GM19351 (cell line): ENCODE results near the gene ANKK1.

Source experiments
- ATAC-seq: cut with Tn5 transposase; IDR thresholded peaks from one replicate; pipeline ENCODE4 v1.9.1; 2021; ENCODE audit warnings: mild to moderate bottlenecking, moderate library complexity; ENCODE audit not compliant: unreplicated experiment

ANKK1 gene

GRCh38 chr11:113387605-113388211 is at the start of gene ANKK1:
TSS of gene ANKK1 (plus strand) at chr11:113387779. CDS start at chr11:113387885, 106 bp downstream.
- ATAC-seq: no peak

- ATAC-seq: no peak
Observed at GRCh38 chr11:113338730-113339129, 48.8 kb upstream of the ANKK1 start.

DNA sequence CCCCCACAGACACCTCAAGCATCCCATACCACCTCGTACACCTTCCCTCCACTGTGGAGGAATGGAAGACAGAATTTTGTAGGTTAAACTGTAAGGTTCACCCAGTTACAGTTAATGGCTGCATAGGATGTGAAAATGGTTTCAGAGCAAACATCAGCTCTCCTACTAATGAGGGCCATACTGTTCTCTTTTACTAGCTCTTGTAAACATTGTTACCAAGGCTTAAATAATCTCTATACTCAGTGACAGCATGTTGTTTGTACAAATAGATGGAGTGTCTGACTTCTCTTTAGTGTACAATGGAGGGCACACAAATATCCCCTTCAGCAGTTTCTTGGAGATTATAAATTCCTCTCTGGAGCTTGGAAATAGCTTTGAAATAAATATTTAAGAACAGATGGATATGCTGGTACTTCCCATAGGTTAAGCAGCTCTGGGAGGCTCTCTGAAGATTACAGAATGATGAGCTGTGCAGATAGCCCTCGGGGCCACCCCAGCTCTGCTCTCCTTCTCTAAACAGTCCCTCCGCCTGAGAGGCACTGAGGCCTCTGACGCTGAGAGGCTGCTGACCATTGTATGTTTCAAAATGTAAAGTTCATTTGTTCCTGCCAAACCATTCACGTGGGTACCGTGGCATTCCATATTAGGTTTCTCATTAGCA is 47.5 kb upstream of the ANKK1 start:
- ATAC-seq: no peak

DNA sequence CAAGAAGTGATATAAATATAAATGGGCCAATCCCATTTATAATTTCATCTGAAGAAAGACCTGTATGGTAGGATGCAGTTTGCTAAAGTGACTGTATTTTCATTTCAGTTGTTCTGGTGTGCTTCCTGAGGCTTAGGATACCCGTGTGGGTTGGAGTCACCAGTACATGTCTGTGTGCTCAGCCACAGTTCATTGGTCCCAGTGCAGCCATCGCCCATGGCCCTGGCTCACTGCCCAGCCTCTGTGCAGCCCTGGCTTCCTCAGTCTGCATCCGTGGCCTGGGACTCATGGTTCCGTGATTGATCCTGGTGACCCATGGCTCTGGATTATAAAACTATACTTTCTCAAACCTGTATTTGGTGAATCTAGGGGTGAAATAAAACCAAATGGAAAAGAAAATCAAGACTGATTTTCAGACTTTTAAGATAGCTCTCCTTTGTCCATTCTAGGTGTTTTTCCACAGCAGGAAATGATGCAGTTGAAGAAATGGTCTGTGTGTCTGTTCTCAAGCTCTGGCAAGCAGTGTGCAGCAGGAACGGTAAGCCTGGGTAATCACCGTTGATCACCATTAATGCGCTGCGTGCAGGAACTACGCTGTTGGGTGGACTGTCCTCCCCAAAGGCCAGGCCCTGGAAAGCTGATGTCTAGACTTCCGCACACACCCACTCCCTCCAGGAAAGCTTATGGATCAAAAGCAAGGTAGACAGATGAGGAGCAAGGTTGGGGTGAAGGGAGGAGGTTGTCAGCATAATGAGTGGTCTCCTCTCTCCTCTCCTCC is 46.0 kb upstream of the ANKK1 start:
- no peak for ATAC-seq

GRCh38 chr11:113345978-113346377 is 41.6 kb upstream of the ANKK1 start:
- ATAC-seq: no peak

- no peak for ATAC-seq
Observed at GRCh38 chr11:113349528-113349927, 38.1 kb upstream of the ANKK1 start.

DNA sequence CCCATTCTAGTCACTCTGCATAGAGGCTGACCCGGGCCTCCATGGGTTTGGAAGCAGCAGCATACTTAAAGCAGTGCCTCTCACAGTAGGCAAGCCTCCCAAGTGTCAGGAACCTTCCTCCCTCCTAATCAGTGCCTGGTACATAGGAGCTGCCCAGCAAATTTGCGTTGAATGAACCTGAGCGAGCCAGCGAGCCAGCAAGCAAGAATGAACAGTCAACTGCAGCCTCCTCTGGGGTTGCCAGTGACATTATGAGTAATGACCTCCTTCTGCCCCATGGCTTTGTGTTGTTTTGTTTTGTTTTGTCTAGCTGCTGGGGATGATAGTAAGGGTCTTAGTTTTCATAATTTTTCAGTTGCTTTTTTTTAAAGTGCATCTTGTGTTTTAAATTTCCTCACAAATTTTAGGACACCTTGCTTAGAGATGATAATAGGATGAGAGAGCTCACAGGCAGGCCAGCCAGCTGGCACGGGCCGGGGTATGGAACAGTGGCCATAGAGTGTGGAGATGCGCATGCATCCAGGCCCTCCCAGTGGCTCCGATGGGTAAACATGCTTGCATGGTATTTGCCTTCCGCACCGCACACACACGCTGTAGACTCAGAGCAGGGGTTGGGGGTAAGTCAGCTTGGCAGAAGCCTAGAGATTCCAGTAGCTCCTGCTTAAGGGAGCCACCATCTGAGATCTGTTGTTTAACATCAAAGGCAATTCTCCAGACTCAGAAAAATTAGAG is 37.1 kb upstream of the ANKK1 start:
- no peak for ATAC-seq

GRCh38 chr11:113351068-113351450 is 36.5 kb upstream of the ANKK1 start:
- ATAC-seq: no peak

- ATAC-seq: no peak
Observed at GRCh38 chr11:113351480-113351879, 36.1 kb upstream of the ANKK1 start.

DNA sequence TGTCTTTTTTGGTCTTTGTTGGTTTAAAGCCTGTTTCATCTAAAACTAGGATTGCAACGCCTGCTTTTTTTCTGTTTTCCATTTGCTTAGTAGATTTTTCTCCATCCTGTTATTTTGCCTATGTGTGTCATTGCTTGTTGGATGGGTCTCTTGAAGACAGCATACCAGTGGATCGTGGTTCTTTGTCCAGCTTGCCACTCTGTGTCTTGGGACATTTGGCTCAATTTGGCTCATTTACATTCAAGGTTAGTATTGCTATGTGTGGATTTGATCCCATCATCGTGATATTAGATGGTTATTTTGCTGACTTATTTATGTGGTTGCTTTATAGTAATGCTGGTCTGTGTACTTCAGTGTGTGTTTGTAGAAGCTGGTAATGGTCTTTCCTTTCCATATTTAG is 31.4 kb upstream of the ANKK1 start:
- ATAC-seq: no peak

DNA sequence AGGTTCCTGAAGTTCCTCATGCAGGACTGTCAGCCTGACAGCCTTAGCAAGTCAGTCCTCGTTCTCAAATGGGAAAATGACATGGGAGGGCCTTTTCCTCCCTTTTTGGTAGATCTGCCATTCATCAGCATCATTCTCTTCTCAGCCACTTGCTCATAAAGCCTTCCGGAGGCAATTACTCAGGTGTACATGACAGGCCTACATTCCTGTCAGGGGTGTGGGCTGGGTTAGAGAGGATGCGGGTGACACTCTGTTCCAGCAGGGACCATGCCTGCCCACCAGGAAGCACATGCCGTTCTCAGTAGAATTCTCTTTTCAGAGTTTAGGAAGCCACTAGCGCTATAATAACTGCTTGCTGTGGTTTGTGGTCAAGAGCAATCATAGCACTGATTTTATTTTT is 24.2 kb upstream of the ANKK1 start:
- no peak for ATAC-seq

DNA sequence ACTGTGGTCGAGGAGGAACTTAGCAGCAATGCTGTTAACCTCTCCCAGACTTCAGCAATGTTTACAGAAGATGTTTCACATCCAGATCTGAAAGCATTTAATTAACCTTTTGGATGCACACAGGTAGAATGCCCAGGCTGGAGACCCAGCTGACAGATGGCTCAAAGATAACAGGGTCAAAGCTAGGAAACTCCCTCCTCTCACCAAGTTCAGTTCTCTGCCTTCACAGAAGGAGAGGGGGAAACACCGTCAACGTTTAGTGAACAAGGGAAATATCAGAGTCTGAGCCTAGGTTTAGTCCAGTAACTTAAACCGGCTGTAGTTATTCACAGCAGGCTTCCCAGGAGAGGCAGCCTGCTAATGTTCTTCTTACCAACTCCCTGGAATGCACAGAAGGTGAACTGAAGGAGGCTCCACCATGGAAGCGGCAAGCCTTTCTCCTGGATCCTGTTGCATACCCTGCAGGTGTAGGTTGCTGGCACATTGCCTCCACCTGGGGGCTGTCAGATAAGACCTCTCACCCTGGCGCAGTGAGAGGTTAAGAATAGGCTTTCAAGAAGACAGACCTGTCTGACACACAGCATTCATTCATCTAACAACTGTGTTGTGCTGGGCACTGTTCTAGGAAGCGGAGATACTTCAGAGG is 23.5 kb upstream of the ANKK1 start:
- ATAC-seq: no peak

DNA sequence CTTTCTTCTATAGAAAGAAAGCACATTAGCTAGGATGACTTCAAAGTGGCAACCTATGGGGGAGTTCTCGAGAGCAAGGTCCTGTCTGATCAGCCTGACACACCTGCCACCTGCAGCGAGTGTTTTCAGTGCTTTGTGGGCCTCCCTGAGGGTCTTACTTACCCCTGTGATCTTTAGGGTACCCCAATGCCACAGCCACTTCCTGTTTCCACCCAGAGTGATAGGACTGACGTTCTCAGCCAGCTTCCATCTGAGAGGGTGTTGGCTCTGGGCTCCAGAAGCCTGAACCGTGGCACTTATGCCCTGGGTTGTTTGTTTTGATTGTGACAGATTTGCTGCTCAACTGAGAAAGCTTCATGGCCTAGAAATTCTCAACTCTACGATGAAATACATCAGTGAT is 21.7 kb upstream of the ANKK1 start:
- no peak for ATAC-seq

- no peak for ATAC-seq
Observed at GRCh38 chr11:113369411-113369810, 18.2 kb upstream of the ANKK1 start.

DNA sequence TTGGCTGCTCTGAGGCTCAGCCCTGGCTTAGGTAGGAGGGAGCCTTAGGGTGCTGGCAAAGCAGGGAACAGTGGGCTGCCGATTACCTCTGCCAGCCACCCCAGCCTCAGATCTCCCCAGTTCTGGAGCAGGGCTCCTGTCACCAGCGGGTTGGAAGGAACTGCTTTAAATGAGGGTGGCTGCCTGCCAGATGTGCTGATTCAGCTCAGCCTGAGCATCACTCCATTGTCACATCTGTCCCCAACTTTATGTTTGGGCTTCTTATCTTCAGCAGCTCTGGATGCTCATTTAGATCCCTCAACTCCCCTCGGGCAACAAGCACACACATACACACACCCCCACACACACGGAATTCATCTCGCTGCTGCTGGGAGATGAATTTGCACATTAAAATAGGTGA is 16.9 kb upstream of the ANKK1 start:
- no peak for ATAC-seq

- no peak for ATAC-seq
Observed at GRCh38 chr11:113372309-113372708, 15.3 kb upstream of the ANKK1 start.

DNA sequence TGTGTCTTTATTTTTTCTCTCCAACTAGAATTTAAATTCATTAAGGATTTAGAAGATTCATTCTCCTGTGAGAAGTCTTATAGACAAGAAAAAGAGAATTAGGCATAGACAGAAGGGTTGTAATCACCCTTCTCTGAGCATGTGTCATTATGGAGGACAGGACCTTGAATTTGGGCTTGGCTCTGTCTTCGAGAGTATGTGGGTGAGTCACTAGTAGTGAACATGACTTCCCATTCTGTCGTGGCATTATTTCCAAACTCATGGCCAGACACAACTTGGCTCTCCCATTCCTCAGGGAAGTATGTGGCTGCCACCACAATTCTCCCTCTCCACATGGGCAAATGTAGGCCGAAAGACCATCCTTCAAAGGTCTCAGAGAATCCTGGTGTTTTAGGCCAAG is 14.3 kb upstream of the ANKK1 start:
- no peak for ATAC-seq

GRCh38 chr11:113373981-113374560 is 13.5 kb upstream of the ANKK1 start:
- ATAC-seq: no peak

DNA sequence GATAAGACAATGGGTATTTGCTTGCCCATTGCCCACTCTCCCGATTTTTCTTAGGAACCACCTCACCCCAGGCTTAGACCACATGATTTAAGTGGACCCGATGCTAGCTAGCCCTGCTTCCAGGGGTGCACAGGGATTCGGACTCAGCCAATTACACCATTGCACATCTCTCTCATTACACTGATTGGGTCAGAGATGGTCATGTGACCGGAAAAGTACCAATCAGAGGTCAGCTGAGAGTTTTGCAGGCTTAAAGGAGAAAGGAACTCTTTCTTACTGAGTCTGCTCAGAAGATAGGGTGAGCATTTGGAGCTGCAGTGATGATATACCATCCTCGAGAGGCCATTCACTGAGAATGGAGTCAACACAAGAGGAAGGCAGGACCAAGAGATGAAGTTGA is 12.2 kb upstream of the ANKK1 start:
- no peak for ATAC-seq

GRCh38 chr11:113376156-113376555 is 11.4 kb upstream of the ANKK1 start:
- peak; percentile 78 for ATAC-seq
